Osteoblast (primary cell): Measurements from ENCODE around the gene METTL2A. TPM values are rescaled to one million over a fixed set of nuclear protein-coding genes. Genes with fewer than 3 reads are reported as not detected.
"Not testable (repeated sequence)": the region's sequence is repeated elsewhere in the genome, so short reads cannot be mapped to it uniquely, and the experiment has no call there.

Experiments used
- DNase-seq: peaks from one replicate; pipeline ENCODE4 v3.0.0; 2011; ENCODE audit warnings: low spot score, mixed read lengths; ENCODE audit not compliant: insufficient read length; ENCODE audit errors: missing footprints
- H2AFZ ChIP-seq: 2 replicates; pipeline ENCODE4 v1.6.0; 2011; ENCODE audit warnings: mild to moderate bottlenecking, low read length
- H3K27ac ChIP-seq: 2 replicates; pipeline ENCODE4 v1.5.1; 2011; ENCODE audit warnings: mild to moderate bottlenecking, low read depth, low read length, moderate library complexity
- H3K27me3 ChIP-seq: 2 replicates; pipeline ENCODE4 v1.6.0; 2012; ENCODE audit warnings: mild to moderate bottlenecking, control low read depth, inconsistent platforms, low read length, moderate library complexity; ENCODE audit not compliant: insufficient read depth
- H3K36me3 ChIP-seq: 2 replicates; pipeline ENCODE4 v1.5.1; 2011; ENCODE audit warnings: mild to moderate bottlenecking, low read length, control low read depth, moderate library complexity; ENCODE audit not compliant: insufficient read depth
- H3K4me1 ChIP-seq: 2 replicates; pipeline ENCODE4 v1.5.1; 2011; ENCODE audit warnings: mild to moderate bottlenecking, low read length, control low read depth, moderate library complexity; ENCODE audit not compliant: insufficient read depth
- H3K4me2 ChIP-seq: 2 replicates; pipeline ENCODE4 v1.6.0; 2011; ENCODE audit warnings: mild to moderate bottlenecking, low read length; ENCODE audit not compliant: insufficient read depth
- H3K4me3 ChIP-seq: fragments of 200-600 bp; sonication (generic); 3 replicates; pipeline ENCODE4 v1.5.1; 2012; ENCODE audit warnings: mild to moderate bottlenecking, low read length, inconsistent platforms; ENCODE audit not compliant: insufficient read depth
- H3K79me2 ChIP-seq: 2 replicates; pipeline ENCODE4 v1.6.0; 2012; ENCODE audit warnings: mild to moderate bottlenecking, low read length, control low read depth, inconsistent platforms; ENCODE audit not compliant: insufficient read depth
- H3K9me3 ChIP-seq: 2 replicates; pipeline ENCODE4 v1.5.1; 2011; ENCODE audit warnings: low read depth, low read length, control low read depth
- H4K20me1 ChIP-seq: 2 replicates; pipeline ENCODE4 v1.6.0; 2012; ENCODE audit warnings: mild to moderate bottlenecking, low read length, control low read depth; ENCODE audit not compliant: insufficient read depth
- CTCF ChIP-seq: IDR thresholded peaks from 2 replicates; pipeline ENCODE4 v1.5.1; 2011; ENCODE audit warnings: mild to moderate bottlenecking, low read depth, low read length, moderate library complexity; ENCODE audit errors: extremely low read depth
- total RNA-seq: library from RNA; depleted of rRNA; stranded (reverse); fragments of >200 nt; gene quantifications from 2 replicates; pipeline ENCODE4 v1.2.3, GENCODE V29; 2012

The METTL2A gene
- total RNA-seq, 1 donor: 24.6 TPM

- Histone ChIP-seq H2AFZ (no peak overlapping the region), H3K27me3 (peaks cover 31% of the 10 kb centered on the region), H3K79me2 (no peaks in the 10 kb centered on the region), H3K4me2 (no peak overlapping the region), H3K4me3 (no peak overlapping the region), H4K20me1 (no peaks in the 10 kb centered on the region), H3K36me3 (no peaks in the 10 kb centered on the region), H3K9me3 (no peaks in the 10 kb centered on the region), H3K4me1 (no peaks in the 10 kb centered on the region), H3K27ac (no peak overlapping the region)
- DNase-seq: no peak
- TF ChIP-seq CTCF: no peak
These were observed 30.8 kb upstream of the METTL2A start for GRCh38 chr17:62392908-62393307.

GRCh38 chr17:62398891-62399290, 24.8 kb upstream of the METTL2A start:
- Histone ChIP-seq H3K36me3 (no peaks in the 10 kb centered on the region), H4K20me1 (no peaks in the 10 kb centered on the region), H3K9me3 (no peaks in the 10 kb centered on the region), H2AFZ (no peak overlapping the region), H3K79me2 (no peaks in the 10 kb centered on the region), H3K4me3 (no peak overlapping the region), H3K4me2 (no peak overlapping the region), H3K27ac (no peak overlapping the region), H3K4me1 (no peaks in the 10 kb centered on the region), H3K27me3 (peaks cover 6% of the 10 kb centered on the region)
- TF ChIP-seq CTCF: no peak
- peak; percentile 67 for DNase-seq

- H3K4me1 ChIP-seq: no peaks in the 10 kb centered on the region
- no peak overlapping the region for H3K4me2 ChIP-seq
- H3K36me3 ChIP-seq: no peaks in the 10 kb centered on the region
- TF ChIP-seq CTCF: no peak
- H3K79me2 ChIP-seq: no peaks in the 10 kb centered on the region
- peaks cover 9% of the 10 kb centered on the region for H3K27me3 ChIP-seq
- no peaks in the 10 kb centered on the region for H4K20me1 ChIP-seq
- no peaks in the 10 kb centered on the region for H3K9me3 ChIP-seq
- no peak overlapping the region for H3K27ac ChIP-seq
- no peak overlapping the region for H3K4me3 ChIP-seq
- no peak overlapping the region for H2AFZ ChIP-seq
- DNase-seq: no peak
These were observed 18.2 kb upstream of the METTL2A start for GRCh38 chr17:62405451-62405850.

- H3K27ac ChIP-seq, H3K79me2 ChIP-seq, H2AFZ ChIP-seq, H3K4me2 ChIP-seq, DNase-seq, H3K27me3 ChIP-seq, H3K4me1 ChIP-seq, H3K9me3 ChIP-seq, H3K36me3 ChIP-seq, H3K4me3 ChIP-seq, H4K20me1 ChIP-seq: not testable (repeated sequence)
These were observed 10.6 kb upstream of the METTL2A start for GRCh38 chr17:62413090-62413489.

GRCh38 chr17:62426214-62426613, 2.5 kb downstream of the METTL2A start:
- Histone ChIP-seq H3K4me1 (peaks cover 10% of the 10 kb centered on the region), H3K79me2 (peaks cover 19% of the 10 kb centered on the region)
- not testable (repeated sequence) for DNase-seq, H3K4me2 ChIP-seq, H3K27me3 ChIP-seq, H2AFZ ChIP-seq, H4K20me1 ChIP-seq, H3K4me3 ChIP-seq, H3K9me3 ChIP-seq, H3K27ac ChIP-seq, H3K36me3 ChIP-seq

- not testable (repeated sequence) for H3K4me3 ChIP-seq, H3K4me1 ChIP-seq, H4K20me1 ChIP-seq, H3K9me3 ChIP-seq, H2AFZ ChIP-seq, H3K27me3 ChIP-seq, H3K36me3 ChIP-seq, DNase-seq, H3K79me2 ChIP-seq, H3K4me2 ChIP-seq, H3K27ac ChIP-seq
These were observed 11.6 kb downstream of the METTL2A start for GRCh38 chr17:62435251-62435650.

- not testable (repeated sequence) for H3K4me3 ChIP-seq, H3K79me2 ChIP-seq, H4K20me1 ChIP-seq, H3K27me3 ChIP-seq, H3K27ac ChIP-seq, H3K4me2 ChIP-seq, H3K9me3 ChIP-seq, DNase-seq, H2AFZ ChIP-seq, H3K4me1 ChIP-seq
- peaks cover 18% of the 10 kb centered on the region for H3K36me3 ChIP-seq
These were observed 17.5 kb downstream of the METTL2A start for GRCh38 chr17:62441181-62441580.
